Measurements from ENCODE around the gene UCHL3. TPM values are rescaled to one million over a fixed set of nuclear protein-coding genes. Genes with fewer than 3 reads are reported as not detected.

UCHL3 gene
- total RNA-seq: 10 to 100 TPM; 30.6 to 65.1 (median 46.7) TPM

DNA sequence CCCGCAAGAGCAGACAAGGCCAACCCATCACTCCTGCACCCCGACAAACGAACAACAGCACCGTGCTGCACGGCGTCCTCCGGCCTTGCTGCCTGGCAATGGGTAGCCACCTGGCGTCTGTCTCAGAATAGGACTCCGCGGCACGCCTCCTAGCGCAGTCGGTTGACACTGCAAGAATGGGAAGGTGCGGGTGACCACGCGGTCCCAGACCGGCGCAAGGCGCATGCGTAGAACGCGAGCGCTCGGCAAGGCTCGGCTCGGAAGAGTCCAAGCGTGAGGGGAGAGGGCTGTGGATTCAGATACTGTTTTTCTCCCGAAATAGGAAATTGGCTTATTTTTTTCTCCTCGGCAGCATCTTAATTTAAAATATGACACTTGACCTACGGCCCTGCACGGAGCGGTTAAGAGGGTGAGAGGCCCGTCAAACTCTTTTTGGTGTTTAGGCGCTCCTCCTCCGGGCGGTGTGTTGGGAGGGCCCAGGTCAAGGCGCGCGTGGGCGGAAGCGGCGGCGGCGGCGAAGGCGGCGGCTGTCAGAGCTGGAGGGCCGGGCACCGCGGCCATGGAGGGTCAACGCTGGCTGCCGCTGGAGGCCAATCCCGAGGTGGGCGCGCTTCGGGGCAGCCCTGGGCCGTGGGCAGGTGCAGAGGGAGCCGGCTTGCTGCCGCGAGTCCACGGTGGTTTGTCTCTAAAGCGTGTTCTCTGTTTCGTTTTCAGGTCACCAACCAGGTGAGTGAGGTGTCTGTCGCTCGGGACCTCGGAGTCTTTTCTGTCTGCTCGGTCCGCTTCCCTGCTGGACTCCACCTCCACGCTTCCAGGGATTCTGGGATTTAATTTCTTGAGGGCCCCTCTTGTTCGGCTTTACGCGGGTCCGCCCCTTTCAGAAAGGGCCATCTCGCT lies at the start of gene UCHL3:
UCHL3 (plus strand) TSS at position 530 of the 897 bp plus-strand sequence; CDS start at position 560, 30 bp downstream.
- intact Hi-C loops (cut with DNase I; ENCODE audit: low total_unique reads): loop anchor here (5.0 kb wide), 1 partner anchor 177 kb away; no protein-coding TSS in a partner anchor
- TF ChIP-seq, protein P1, sequence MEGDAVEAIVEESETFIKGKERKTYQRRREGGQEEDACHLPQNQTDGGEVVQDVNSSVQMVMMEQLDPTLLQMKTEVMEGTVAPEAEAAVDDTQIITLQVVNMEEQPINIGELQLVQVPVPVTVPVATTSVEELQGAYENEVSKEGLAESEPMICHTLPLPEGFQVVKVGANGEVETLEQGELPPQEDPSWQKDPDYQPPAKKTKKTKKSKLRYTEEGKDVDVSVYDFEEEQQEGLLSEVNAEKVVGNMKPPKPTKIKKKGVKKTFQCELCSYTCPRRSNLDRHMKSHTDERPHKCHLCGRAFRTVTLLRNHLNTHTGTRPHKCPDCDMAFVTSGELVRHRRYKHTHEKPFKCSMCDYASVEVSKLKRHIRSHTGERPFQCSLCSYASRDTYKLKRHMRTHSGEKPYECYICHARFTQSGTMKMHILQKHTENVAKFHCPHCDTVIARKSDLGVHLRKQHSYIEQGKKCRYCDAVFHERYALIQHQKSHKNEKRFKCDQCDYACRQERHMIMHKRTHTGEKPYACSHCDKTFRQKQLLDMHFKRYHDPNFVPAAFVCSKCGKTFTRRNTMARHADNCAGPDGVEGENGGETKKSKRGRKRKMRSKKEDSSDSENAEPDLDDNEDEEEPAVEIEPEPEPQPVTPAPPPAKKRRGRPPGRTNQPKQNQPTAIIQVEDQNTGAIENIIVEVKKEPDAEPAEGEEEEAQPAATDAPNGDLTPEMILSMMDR (IDR thresholded peaks at IDR 0.05): peak in 1 of 3 donors; percentile 93
- TF ChIP-seq POLR2A (IDR thresholded peaks at IDR 0.05): no peak
- peak within 1 kb of the TSS; percentile 74 for H3K4me3 ChIP-seq (ENCODE audit: low read depth, poor library complexity, severe bottlenecking)
- DNase-seq (ENCODE audit: low spot score in 2 of 2): peak; percentile 93 to 98
- WGBS, 2 donors: 1% methylated on average over 68 to 74 of the region's 74 CpGs

DNA sequence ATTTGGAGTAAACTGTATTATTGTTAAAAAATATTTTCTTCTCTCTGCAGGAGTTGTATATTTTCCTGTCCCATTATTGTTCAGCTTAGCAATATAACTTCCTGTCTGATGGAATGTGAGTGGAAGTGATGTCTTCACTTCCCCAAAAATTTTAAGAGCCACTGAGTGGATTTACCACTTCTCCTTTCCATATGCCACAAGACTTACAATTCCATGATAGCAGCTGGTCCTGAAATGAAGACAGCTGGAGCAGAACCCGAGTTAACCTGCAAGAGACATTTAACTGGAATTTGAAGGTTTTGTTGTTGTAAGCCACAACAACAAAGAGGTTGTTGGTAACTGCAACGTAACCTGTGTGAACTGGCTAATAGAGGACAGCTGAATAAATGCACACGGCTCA lies 44.3 kb upstream of the UCHL3 start:
- 70 to 79% methylated on average over 3 of the region's 3 CpGs for WGBS, 2 donors
- no peak overlapping the region for H3K4me3 ChIP-seq (ENCODE audit: low read depth, poor library complexity, severe bottlenecking)
- no peak for TF ChIP-seq POLR2A (IDR thresholded peaks at IDR 0.05)
- TF ChIP-seq, protein P1 (IDR thresholded peaks at IDR 0.05): no peak
- DNase-seq (ENCODE audit: low spot score in 2 of 2): no peak
- intact Hi-C loops (cut with DNase I; ENCODE audit: low total_unique reads): no loop called here

DNA sequence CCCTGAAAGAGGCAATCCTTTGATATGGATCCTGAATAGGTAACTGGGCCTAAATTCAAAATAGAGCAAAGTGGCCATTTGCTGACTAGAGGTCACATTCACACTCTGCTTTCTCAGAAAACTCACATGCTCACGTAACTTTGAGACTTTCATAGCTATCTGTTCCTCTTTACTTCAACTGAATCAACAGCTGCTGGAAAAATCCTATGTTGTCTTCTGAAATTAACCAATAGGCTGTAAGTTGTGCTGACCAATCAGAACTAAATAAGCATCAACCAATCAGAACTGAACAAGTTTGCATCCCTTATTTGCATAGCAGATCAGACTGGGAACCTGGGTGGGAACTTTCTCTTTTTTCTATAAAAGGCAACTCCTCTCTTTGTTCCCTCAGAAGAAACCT lies 43.6 kb upstream of the UCHL3 start:
- no peak for DNase-seq (ENCODE audit: low spot score in 2 of 2)
- intact Hi-C loops (cut with DNase I; ENCODE audit: low total_unique reads): no loop called here
- H3K4me3 ChIP-seq (ENCODE audit: low read depth, poor library complexity, severe bottlenecking): no peak overlapping the region
- no peak for TF ChIP-seq POLR2A (IDR thresholded peaks at IDR 0.05)
- TF ChIP-seq, protein P1 (IDR thresholded peaks at IDR 0.05): no peak
- WGBS, 2 donors: 78 to 100% methylated on average over 1 of the region's 1 CpG

DNA sequence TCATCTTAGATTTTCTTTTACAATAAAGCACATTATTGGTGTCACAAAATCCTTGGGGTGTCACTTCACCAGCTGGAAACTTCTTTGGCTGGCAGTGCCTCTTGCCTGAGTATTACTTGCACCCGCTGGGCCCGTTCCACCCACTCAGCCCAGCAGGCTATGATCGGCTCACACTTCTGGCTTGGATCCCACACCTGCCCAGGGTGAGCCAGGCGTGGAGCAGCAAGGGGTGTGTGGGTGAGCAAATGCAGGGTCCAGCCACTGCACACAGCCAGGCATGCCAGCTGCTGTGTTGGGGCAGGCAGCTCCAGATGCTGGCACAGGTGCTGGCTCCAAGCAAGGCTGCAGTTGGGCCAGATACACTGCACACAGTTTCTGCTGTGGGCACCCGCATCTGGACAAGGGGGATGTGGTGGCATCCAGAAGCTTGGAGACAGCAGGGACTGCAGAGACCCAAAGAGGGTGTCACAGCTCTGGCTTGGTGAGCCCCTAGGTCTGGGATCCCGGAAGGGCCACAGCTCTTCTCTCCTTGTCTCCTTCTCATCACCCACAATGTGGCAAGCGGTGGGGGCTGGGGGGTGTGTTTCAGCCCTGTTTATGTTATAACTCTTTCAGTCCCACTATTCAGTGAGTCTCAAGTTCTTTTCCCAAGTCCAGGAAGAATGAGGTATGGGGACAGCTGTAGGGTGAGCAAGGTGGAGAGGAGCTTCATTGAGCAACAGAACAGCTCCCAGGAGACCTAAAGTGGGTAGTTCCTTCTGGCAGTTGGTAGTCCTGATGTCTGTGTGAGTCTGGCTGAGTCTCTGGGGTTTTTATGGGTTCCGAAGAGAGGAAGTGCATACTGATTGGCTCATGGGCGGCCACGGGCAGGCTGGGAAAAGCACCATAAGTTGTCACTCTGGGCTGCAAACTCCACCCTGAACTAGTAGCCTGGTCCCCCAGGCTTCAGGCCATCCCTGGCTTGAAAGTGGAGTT lies 42.3 kb upstream of the UCHL3 start:
- no peak overlapping the region for H3K4me3 ChIP-seq (ENCODE audit: low read depth, poor library complexity, severe bottlenecking)
- DNase-seq (ENCODE audit: low spot score in 2 of 2): no peak
- intact Hi-C loops (cut with DNase I; ENCODE audit: low total_unique reads): no loop called here
- 74 to 80% methylated on average over 10 of the region's 10 CpGs for WGBS, 2 donors
- TF ChIP-seq POLR2A (IDR thresholded peaks at IDR 0.05): no peak
- TF ChIP-seq, protein P1 (IDR thresholded peaks at IDR 0.05): no peak

DNA sequence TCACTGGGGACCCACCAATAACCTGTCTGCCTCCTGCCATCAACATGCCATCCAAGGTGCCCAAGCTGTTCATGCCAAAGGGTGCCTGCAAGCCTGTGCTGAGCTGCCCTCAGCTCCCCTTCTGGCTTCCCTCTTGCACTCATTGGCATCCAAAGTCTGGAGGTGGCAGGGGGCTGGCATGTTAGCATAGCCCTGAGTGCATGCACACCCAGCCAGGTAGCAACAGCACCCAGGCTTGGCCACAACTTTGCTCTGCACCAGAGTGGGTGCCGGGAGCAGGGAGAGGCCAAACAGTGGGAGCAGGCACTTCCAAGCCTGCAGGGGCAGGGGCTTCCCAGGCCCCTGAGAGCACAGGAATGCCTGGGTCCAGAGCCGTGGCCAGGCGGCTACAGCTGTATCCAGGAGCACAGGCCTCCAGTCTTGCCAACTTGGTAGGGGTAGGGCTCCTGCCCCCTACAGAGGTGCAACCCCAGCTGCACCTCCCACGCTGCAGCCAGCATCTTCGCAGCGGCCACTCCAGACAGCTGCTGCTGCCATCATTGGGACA lies 41.5 kb upstream of the UCHL3 start:
- TF ChIP-seq POLR2A (IDR thresholded peaks at IDR 0.05): no peak
- TF ChIP-seq, protein P1 (IDR thresholded peaks at IDR 0.05): no peak
- intact Hi-C loops (cut with DNase I; ENCODE audit: low total_unique reads): no loop called here

More for the DNA sequence above, 41.5 kb upstream of the UCHL3 start:
- H3K4me3 ChIP-seq (ENCODE audit: low read depth, poor library complexity, severe bottlenecking): no peak overlapping the region
- WGBS, 2 donors: 96 to 98% methylated on average over 5 to 6 of the region's 6 CpGs
- no peak for DNase-seq (ENCODE audit: low spot score in 2 of 2)

Data from lower leg skin (tissue), 4 donors.